SK-N-MC (cell line): ENCODE results near the gene AVPR2.

Experiments used
- DNase-seq: peaks from one replicate; pipeline ENCODE4 v3.0.0-alpha.2; 2011; ENCODE audit warnings: low read depth, low spot score
- H3K27ac ChIP-seq: fragments of 200-600 bp; sonication (generic); 2 replicates; pipeline ENCODE4 v1.5.1; 2016; ENCODE audit warnings: mixed run types
- H3K36me3 ChIP-seq: fragments of 200-600 bp; sonication (generic); 2 replicates; pipeline ENCODE4 v1.6.1; 2017; ENCODE audit warnings: antibody characterized with exemption, low read length, mixed read lengths; ENCODE audit not compliant: insufficient read depth
- H3K4me3 ChIP-seq: fragments of 200-600 bp; sonication (generic); 2 replicates; pipeline ENCODE4 v1.5.1; 2016
- H3K9ac ChIP-seq: fragments of 200-600 bp; sonication (generic); 2 replicates; pipeline ENCODE4 v1.8.0; 2017; ENCODE audit warnings: mixed run types, mixed read lengths; ENCODE audit not compliant: insufficient read length
- H3K9me3 ChIP-seq: fragments of 200-600 bp; sonication (generic); 2 replicates; pipeline ENCODE4 v1.6.1; 2017; ENCODE audit warnings: low read depth, mild to moderate bottlenecking, antibody characterized with exemption, low read length, moderate library complexity, mixed read lengths
- EZH2 ChIP-seq: fragments of 200-600 bp; sonication (generic); IDR thresholded peaks from one replicate; pipeline ENCODE4 v1.6.1; 2017; ENCODE audit warnings: antibody characterized with exemption
- FOXP2 ChIP-seq: optimal IDR thresholded peaks from 2 replicates; pipeline ENCODE3; 2011; ENCODE audit warnings: mild to moderate bottlenecking, moderate library complexity; ENCODE audit not compliant: insufficient read depth; ENCODE audit errors: extremely low read length, control extremely low read depth
- POLR2AphosphoS5 ChIP-seq: IDR thresholded peaks from 2 replicates; pipeline ENCODE4 v1.6.1; 2012; ENCODE audit warnings: mild to moderate bottlenecking, low read depth, low read length, borderline replicate concordance

The AVPR2 gene

GRCh38 chrX:153881281-153881680 lies 23.2 kb upstream of the AVPR2 start:
- H3K4me3 ChIP-seq, result no peak overlapping the region
- TF ChIP-seq POLR2AphosphoS5 (no peak), FOXP2 (no peak)
- H3K9ac ChIP-seq, result no peak overlapping the region

GRCh38 chrX:153882086-153882498 lies 22.4 kb upstream of the AVPR2 start:
- no peak for DNase-seq

More at GRCh38 chrX:153881281-153881680, 23.2 kb upstream of the AVPR2 start:
- Histone ChIP-seq H3K9me3 (no peaks in the 10 kb centered on the region), H3K27ac (no peak overlapping the region), H3K36me3 (no peaks in the 10 kb centered on the region)
- no peak for DNase-seq

DNA sequence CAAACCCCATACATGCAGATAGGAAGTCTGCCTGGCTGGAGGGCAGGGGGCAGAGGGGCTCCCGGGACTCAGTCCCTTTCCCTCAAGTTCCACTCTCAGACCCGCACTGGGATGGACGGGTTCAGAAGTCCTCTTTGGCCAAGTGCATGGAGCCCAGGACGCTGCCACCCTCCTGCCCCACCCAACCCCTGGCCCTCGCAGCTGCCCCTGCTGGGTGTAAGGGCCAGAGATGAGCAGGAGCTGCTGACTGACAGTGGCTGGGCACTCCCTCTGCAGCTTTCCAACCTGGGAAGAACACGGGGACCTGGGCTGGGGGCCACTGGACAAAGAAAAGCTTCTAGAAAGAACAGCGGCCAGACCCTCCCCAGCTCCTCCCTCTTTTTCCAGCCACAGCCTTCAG lies 21.9 kb upstream of the AVPR2 start:
- Histone ChIP-seq H3K4me3 (no peak overlapping the region), H3K27ac (no peak overlapping the region), H3K9ac (no peak overlapping the region), H3K9me3 (no peaks in the 10 kb centered on the region), H3K36me3 (no peaks in the 10 kb centered on the region)
- TF ChIP-seq POLR2AphosphoS5, result no peak
- no peak for DNase-seq

More at GRCh38 chrX:153882086-153882498, 22.4 kb upstream of the AVPR2 start:
- Histone ChIP-seq H3K27ac (no peak overlapping the region), H3K36me3 (no peaks in the 10 kb centered on the region), H3K9ac (no peak overlapping the region), H3K9me3 (no peaks in the 10 kb centered on the region), H3K4me3 (no peak overlapping the region)
- TF ChIP-seq EZH2 (no peak), FOXP2 (no peak)

DNA sequence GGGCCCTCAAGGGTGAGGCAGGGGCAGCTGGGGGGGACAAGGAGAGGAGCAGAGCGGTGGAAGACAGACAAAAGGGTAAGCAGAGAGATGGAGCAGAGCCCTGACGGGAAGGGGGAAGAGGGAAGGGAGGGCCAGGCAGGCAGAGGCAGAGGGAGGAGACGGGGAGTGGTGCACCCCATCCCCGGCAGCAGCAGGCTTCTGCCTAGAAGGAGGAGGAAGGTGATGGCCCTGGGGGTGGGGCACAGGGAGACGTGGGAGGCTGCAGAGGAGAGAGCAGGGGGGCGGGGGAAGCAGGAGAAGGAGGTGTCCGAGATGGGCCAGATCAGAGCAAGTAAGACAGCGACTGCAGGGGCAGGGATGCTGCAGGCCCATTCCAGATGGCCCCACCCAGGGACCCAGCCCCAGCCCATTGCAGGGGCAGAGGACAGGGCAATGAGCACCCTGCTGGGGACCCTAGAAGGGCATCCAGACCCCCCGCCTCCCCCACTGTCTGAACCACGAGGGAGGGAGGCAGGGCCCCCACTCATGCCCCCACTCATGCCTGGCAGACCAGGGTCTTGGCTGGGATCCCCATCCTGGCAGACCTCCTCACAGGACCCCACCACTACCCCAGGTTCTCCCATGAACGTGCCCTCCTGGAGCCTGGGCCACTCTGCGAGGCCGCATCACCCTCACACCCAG lies 21.2 kb upstream of the AVPR2 start:
- H3K9me3 ChIP-seq, result no peaks in the 10 kb centered on the region
- no peak overlapping the region for H3K9ac ChIP-seq
- TF ChIP-seq FOXP2 (no peak), POLR2AphosphoS5 (no peak), EZH2 (no peak)
- DNase-seq, result no peak
- H3K27ac ChIP-seq, result no peak overlapping the region
- H3K4me3 ChIP-seq, result no peak overlapping the region
- no peaks in the 10 kb centered on the region for H3K36me3 ChIP-seq

DNA sequence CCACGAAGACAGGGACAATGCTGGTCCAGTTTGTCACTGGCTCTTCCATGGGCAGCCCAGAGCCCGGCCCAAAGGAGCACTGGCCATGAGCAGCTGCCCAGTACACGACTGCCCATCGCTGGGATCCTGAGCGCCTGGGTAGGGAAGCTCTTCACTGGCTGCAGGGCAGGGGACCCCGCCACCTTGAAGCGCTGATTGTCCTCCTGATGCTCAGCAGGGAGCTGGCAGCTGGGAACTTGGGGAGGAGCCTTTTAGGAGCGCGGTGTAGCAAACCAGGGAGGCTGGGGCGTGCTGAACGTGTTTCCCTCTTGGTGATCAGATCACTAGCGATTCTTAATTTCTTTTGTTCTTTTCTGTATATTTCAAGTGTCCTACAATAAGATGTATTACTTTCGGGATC lies 20.3 kb upstream of the AVPR2 start:
- no peak overlapping the region for H3K27ac ChIP-seq
- no peaks in the 10 kb centered on the region for H3K9me3 ChIP-seq
- no peak overlapping the region for H3K4me3 ChIP-seq
- no peak for DNase-seq
- no peak overlapping the region for H3K9ac ChIP-seq
- no peaks in the 10 kb centered on the region for H3K36me3 ChIP-seq
- TF ChIP-seq EZH2, result no peak
- no peak for TF ChIP-seq FOXP2
- TF ChIP-seq POLR2AphosphoS5, result no peak

- DNase-seq, result no peak
- TF ChIP-seq POLR2AphosphoS5 (no peak), FOXP2 (no peak), EZH2 (no peak)
- Histone ChIP-seq H3K36me3 (no peaks in the 10 kb centered on the region), H3K9me3 (no peaks in the 10 kb centered on the region), H3K27ac (no peak overlapping the region), H3K4me3 (peak overlapping the region; percentile 74; the same call in 1 of the 2 replicates), H3K9ac (no peak overlapping the region)
Measured at GRCh38 chrX:153884590-153884989, 19.9 kb upstream of the AVPR2 start.

- Histone ChIP-seq H3K9ac (no peak overlapping the region), H3K4me3 (peak overlapping the region; percentile 74)
- no peak for DNase-seq
Measured at GRCh38 chrX:153885208-153885787, 19.2 kb upstream of the AVPR2 start.

DNA sequence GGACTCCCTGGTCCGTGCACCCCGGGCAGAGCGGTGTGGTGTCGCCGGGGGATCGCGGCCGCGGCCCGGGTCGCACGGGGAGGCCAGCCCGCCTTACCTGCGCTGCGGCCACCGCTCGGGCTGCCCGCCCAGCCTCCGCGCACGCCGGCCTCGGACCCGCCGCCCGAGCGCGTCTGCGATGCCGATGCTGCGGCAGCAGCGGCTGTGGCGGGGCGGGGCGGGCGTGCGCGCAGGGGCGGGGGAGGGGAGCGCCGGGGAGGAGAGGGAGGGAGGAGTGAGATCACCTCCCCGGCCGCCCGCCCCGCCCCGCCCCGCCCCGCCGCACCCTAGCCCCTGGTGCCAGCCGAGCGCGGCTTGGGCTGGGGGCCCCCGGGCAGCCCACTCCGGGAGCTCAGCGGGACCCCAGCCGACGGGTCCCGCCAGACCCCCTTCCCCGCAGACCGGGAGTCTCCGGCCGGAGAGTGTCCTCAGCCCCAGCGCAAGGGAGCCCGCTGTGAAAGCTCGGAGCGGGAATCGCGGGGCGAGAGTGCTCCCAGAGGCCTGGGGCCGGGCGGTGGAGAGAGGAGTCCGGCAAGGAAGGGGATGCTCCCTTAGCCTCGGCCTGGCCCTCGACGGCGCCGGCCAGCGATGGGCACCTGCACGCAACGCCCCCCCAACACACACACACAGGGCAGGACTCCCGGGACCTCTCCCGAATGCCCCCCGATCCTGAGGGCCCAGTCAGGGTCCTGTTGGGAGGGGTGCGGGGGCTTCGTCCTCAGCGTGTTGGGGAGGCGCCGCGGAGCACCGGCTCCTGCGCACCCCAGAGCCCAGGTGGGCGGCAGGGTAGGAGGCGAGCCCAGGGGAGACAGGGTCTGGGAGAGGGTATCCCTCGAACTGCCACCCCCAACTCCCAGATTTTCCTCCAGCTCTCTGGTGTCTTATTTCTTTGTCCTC lies 18.2 kb upstream of the AVPR2 start, which contains the start of gene L1CAM:
Gene L1CAM, minus strand, starts transcription at position 206 of the 936 bp plus-strand sequence. CDS start 10,337 bp downstream, outside the sequence.
- no peak for DNase-seq
- Histone ChIP-seq H3K9me3 (no peaks in the 10 kb centered on the region), H3K4me3 (peak within 1 kb of the TSS; percentile 74), H3K36me3 (no peaks in the 10 kb centered on the region), H3K9ac (no peak within 1 kb of the TSS), H3K27ac (no peak within 1 kb of the TSS)
- no peak for TF ChIP-seq POLR2AphosphoS5
- TF ChIP-seq FOXP2, result no peak
- no peak for TF ChIP-seq EZH2

More at GRCh38 chrX:153885208-153885787, 19.2 kb upstream of the AVPR2 start:
- Histone ChIP-seq H3K36me3 (no peaks in the 10 kb centered on the region), H3K27ac (no peak overlapping the region), H3K9me3 (no peaks in the 10 kb centered on the region)
- TF ChIP-seq FOXP2 (no peak), EZH2 (no peak), POLR2AphosphoS5 (no peak)
